Non-pigmented ciliary epithelial cell (primary cell): ENCODE measurements around the gene POPDC3.

Source experiments
- DNase-seq: peaks from one replicate; pipeline ENCODE4 v3.0.0-alpha.2; 2010; ENCODE audit warnings: low read depth

The POPDC3 gene

DNA sequence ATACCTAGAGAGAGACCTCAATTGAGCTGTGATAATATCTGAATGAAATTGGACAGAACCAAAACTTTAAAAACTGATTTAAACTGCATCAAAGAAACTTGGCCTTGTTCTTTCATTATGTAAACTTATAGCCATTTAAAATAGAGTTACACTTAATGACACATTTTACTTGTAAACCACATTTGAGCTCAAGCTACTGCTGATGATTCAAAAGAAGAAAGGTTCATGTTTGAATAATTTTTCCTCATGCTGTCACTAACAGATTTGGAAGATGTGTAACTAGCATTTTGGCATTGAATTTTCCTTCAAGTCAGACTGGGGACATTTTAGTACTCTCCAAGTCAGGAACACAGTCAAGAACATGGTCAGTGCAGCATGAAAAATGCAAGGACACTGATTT lies 26.9 kb downstream of the POPDC3 start:
- no peak for DNase-seq

DNA sequence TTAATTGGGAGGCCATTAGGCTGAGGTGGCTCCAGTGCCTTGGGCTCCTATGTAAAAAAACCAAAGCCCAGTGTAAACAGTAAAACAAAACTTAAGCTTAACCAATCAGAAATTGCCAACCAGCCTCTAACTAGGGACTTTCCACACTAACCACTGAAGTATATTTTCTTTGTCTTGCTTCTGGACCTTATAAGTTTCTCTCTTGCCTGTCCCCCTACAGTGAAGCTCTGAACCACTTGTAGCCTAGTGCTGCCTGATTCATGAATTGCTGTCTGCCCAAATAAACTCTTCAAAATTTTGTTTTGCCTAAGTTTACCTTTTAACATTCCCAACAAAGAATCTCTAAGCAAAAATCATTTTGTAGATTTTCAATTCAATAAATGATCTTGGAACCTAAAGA lies 28.2 kb downstream of the POPDC3 start:
- no peak for DNase-seq

DNA sequence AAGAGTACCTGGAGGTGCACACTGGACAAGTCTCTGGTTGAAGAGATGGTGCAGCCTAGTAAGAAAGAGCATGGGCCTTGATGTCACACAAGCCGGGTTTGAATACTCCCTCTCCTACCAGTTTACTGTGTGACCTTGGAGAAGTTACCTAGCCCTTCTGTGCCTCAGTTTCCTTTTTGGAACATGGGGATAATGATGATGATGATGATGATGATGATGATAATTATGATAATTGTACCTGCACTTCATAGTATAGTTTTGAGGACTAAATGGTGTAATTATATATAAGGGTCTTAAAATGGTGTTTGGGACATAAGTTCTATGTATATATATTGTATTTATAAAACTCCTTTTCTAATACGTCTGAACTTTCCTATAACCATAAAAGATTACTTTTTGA lies 41.7 kb downstream of the POPDC3 start:
- DNase-seq, result no peak

DNA sequence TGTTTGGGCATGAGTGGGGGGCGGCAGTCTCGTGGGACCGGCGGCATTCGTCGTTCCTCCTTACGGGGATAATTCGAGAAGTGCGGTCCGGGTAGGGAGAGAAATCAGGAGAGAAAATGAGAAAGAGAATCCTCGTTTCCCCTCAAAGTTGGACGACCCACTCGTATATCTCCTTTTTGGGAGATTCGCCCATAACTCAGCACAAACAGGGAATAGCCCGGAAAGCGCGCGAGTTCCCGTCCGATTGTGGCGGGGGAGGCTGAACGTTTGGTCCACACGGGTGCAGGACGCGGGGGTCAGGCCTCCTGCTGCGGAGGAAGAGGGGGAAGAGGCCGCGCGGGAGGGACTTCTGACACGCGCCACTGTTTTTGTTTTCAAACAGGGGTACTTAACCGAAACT lies 42.4 kb downstream of the POPDC3 start:
- no peak for DNase-seq

DNA sequence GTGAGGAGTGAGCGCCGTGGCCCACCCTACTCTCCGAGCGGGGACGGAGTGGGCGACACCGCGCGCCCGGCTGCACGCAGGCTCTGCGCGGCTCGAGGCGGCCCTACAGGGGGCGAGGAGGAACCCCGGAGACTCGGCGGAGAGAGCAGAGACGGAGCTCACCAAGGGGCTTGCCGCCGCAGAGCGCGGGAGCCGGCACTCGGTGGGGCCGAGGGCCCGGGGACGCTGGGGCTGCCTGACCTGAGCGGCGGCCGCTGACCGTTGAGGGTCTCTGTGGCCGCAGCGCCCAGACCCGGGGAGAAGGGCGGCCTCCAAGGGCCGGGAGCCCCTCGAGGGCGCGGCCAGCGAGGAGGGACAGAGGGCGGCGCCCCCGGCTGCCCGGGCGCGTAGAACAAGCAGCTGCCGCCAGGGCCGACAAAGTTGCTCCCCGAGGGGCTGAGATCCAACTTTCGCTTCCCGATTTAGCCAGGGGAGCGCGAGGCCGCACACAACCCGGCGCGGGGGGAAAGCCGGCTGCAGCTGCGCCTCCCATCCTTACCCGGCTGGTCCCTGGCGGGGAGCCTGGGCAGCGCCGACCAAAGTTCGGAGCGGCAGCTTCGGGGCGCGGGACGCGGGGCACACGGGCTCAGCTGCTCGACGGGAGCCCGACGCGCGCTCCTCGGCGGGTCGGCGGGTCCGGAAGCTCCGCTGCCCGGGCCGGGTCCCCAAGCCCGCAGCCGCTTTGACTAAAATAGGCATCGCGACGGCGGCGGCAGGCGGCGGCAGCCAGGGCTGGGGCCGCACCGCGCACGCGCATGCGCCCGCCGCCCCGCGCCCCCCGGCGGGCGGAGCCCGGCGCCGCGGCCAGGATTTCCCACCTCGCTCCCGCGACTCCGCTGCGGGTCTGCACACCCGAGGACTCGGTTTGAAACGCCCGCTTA lies 43.1 kb downstream of the POPDC3 start:
- no peak for DNase-seq

DNA sequence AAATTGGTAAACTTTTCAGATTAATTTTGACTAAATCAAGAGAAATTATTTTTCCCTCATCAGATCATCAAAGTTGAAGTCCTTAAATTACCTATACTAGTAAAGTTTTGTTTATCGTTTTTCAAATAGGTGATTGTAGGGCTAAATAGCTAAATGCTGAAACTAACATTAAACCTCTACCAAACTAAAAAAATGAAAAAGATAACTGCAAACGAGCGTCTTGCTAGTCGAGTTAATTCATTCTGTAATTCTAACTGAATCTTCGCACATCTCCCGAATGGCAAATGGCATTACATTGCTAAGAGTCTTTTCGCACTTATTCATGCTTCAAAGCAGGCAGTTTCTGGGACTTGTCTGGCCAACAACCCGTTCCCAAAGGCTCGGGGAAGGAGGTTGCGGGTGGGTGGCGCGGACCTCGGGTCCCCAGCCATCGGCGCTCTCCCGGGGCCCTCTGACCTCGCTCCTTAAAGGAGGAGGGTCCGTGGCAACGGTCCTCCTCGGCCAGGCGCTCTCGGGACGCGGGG lies 43.8 kb downstream of the POPDC3 start:
- DNase-seq, result no peak

DNA sequence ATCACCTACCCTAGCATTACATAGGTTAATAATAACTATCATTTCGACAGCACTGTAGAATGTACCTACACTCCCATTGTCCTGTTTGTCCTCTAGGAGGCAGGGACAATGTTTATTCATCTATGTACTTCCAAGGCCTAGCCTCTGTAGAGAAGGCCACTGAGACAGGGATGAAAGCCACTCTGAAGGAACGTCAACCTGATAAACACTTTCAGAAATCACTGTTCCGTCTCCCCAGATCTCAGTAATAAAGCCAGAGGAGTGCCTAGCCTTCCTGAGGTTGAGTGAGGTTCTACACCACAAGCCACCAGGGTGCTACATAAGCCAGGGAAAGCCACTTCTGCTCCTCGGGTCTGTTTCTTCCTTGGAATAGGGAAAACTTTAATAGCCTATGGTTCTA lies 44.8 kb downstream of the POPDC3 start:
- DNase-seq, result no peak

DNA sequence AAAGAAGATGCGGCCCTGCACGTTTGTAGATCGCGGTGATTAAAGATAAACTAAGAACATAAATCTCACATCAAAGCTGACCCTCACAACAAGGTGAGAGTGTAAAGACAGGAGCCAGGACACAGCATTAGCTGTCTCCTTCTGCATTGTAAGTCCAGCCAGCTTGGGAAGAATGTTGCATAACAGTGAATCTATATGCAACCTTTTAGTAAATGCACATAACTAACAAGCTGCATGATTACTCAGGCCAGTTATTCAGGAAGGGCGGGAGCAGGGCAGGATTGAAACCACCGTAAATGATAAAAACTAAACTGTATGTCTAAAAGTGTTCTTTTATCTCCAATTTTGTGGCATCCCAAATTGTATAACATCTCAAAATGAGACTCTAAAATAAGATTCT lies 57.1 kb downstream of the POPDC3 start:
- no peak for DNase-seq

DNA sequence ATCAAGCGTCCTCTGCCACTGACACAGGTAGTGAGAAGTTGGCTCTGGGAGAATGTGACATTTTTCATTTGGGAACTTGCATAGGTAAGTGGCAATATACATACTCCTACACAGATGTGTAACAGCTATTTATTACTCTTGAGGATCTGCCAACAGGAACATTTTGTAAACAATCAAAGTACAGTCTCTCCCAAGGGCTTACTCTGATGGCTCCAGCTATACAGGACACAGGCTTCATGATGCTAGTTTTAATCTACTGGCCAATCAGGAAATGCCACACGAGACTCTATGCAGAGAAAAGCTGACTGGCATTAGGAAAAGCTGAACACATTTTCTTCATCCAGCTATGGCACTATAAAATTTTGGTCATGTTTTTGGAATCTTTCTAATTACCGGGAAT lies 57.8 kb downstream of the POPDC3 start:
- no peak for DNase-seq

DNA sequence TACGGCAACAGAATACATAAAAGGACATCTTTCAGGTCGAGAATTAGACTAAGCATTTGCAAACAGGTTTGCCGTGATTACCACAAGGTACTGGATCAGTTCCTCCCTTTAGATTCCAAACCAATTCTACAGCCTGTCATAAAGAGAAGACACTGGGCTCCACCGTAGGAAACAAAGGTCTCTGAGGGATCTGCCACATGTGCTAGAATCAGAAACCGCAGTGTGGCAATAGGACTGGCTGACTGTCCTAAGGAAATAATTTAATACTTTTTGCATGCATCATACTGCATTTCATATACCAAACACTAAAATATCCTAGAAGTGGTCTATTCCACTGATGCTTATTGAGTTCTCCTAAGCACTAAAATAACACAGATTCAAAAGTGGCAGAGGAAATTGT lies 59.2 kb downstream of the POPDC3 start:
- no peak for DNase-seq

DNA sequence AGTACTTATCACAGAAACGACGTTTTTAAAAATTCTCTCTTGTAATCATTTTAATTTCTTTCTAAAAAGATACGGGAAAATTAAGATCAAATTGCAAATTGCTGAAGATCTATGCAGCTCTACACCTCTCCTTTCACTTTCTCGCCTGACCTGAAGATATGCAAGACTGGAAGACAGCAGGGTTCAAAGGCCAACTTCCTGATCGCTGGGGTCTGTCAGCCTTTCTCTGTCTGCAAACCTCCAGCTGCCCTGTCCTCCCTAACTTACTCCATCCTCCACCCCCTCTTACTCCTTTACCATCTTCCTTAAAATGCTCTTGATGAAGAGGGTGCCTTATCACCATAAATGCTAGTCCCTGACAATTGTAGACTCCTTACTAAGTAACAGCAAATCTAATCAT lies 63.7 kb downstream of the POPDC3 start:
- no peak for DNase-seq

DNA sequence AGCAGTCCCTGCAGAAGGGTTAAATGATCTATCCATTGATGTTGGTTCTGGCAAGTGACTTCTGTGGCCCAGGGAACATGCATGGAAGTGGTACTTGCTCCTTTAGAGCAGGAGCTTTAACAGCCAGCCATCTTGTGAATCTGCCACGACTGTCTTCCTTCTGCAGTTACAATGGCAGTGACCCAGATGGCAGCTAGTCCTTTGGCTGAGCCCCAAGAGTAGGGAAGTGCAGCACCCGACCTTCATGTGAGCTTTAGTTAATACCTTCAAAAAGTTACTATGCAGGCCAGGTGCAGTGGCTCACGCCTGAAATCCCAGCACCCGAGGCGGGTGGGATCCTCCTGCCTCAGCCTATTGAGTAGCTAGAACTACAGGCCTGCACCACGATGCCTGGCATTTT lies 66.4 kb downstream of the POPDC3 start:
- DNase-seq, result no peak

DNA sequence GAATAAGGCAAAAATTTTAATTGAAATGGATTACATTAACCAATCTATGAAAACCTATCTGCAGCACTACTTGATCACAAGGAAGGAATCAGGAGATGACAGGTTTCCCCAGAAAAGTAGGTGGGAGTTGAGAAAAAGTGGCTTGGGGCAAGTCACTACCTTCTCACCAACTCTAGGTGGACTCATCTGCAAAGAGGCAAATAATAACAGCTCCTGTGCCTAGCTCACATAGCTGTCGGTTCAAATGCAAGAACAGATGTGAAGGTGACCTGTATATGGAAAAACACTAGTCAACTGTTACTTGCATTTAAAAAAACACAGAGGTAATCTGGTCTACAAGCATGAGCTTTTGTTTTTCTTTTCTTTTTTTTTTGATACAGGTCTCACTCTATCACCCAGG lies 67.2 kb downstream of the POPDC3 start:
- DNase-seq, result no peak

DNA sequence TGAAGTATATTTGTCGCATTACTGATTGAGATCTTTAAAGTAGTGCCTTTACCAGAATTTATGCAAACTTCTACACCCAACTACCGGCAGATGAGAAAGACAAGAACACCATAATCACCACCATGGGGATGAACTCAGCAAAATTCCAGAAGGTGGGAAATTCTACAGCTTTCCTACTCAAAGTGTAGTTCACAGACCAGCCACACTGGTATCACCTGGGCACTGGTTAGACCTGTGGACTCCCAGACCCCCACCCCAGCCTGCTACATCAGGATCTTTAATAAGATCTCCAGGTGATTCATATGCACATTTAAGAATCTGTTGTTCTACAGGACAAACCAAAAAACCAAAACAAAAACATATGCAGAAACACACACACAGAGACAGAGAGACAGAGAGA lies 67.9 kb downstream of the POPDC3 start:
- no peak for DNase-seq

DNA sequence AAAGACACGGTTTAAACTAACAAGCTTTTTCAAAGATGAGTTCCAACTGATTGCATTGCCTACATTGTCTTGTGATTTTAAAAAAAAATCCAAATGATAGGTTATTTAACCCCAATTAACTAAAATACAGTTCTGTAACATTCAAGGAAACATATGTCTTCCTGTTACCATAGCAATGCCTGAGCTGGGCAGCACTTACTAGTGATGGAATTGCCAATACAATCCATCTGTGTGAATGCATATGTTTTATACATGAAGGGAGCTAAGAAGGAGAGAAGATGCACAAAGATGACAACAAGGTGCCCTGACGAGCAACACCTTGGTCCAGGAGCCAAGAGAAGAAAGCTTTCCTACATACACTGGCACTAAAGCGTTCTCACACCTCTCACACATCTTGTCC lies 68.7 kb downstream of the POPDC3 start:
- DNase-seq, result no peak

DNA sequence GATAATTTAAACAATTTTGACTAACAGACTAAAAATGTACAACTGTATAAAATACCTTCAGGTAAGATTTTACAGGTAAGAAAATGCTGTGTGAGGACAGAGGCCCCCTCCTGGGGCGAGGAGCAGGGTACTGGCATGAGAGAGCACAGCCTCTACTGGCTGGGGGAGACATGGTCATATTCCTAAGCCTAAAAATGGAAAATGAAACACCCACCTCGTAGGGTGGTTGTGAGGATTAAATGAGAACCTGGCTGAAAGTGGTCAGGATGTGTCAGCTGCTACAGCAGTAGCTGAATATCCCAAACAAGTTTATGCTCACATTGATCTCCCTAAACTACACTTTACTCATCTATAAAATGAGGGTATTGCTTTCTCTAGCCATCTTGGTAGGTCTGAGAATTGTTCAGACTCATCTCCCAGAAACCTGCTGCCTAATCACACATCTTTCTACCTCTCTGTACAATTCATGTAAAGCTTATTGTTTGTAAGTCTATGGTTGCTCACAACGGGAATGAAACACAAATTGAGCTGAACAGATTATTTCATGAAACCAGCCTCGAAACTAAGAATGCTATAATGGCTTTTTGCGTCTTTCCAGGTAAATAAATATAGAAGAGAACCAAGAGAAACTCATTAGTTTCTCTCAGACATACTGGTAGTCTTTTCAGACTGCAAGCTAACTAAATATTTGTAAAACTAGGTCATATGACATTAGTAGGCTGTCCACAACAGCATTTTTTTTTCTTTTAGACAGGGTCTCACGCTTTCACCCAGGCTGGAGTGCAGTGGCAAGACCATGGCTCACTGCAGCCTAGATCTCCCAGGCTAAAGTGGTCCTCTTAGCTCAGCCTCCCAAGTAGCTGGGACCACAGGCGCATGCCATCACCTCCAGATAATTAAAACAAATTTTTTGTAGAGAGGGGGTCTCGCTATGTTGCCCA lies 69.6 kb downstream of the POPDC3 start:
- no peak for DNase-seq

DNA sequence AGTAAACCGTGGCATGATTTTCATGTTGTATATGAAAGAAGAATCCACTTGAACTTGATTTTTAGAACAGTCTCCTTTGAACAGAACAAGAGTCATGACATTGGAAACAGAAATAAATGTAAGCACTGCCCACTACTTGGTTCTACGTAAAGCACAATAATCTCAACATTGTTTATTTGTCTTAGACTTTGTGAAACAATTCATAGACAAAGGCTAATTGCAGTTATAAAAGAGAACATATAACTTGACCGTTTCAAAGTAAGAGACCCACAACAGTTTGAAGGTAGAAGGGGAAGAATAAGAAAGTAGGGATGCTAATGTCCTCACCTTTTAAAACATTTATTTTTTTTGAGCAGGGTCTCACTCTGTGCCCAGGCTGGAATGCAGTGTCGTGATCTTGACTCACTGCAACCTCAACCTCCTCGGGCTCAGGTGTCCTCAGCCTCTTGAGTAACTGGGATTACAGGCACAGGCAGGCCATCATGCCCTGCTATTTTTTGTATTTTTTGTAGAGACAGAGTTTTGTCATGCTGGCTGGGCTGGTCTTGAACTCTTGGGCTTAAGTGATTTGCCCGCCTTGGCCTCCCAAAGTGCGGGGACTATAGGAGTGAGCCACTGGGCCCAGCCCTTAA lies 71.1 kb downstream of the POPDC3 start:
- no peak for DNase-seq
